HG03558 (cell line): ENCODE results near the gene EGR2.
A peak's percentile ranks its signal among the peaks of the same experiment; 100 is the strongest.

ENCODE experiments used
- ATAC-seq: cut with Tn5 transposase; IDR thresholded peaks from one replicate; pipeline ENCODE4 v1.9.1; 2021; ENCODE audit warnings: moderate number of reproducible peaks; ENCODE audit not compliant: unreplicated experiment; ENCODE audit errors: extremely low read depth

Gene EGR2

GRCh38 chr10:62819141-62819920 lies 3.2 kb upstream of the EGR2 start:
- no peak for ATAC-seq

DNA sequence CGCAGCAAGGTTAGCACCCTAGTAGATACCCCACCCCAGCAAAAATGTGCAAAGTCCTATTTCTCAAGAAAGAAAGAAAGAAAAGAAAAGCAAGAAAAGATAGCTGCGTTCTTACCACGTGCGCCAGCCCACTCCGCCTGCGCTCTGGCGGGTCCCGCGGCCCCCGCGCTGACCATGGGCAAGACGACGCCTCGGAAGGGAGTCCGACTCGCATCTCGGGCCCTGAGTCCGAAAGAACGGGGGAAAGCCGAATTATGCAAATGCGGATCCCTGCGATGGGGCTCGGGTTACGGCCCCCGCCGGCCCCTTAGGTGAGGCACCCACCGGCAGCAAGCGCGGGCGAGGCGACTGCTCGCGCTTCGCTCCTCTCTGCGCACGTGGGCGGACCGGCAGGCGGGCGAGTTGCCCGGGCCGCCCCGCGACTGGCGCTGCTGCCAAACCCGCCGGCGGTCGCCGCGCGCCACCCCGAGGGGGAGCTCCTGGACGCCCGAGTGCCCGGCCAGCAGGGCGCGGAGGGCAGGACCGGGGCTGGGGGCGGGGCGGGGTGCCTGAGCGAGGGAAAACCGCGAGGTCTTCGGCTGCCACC lies 2.4 kb upstream of the EGR2 start:
- ATAC-seq = no peak

DNA sequence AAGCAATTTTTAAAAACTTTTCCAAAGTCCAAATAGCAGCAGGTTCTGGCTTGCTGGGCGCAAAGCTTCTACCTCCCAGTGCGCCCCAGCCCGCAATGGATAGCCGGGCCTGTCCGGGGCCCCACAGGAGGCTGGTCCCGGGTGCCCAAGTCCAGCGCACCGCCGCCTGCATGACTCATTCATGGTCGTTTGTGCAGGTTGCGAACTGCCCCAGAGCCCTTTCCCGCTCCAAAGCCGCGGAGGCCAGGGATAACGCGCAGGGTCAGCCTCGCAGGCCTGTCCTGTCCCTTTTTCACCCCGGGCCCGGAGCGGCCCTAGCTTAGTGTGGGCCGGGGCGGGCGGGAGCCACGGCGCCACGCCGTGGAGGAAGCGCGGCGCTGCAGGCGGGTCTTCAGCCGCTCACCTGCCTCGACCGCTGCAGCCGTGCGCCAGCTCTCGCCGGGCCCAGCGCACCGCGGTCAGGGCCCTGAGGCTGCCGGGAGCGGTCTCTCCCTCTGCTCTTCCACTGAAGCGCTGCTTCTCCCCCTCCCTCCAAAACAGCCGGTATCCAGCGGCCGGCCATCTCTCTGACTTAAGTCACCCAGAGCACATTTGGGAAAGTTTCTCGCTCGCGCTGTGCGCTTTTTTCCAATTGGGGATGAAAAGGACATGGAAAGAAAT lies 1.7 kb upstream of the EGR2 start:
- peak; percentile 19 for ATAC-seq

GRCh38 chr10:62817121-62817765 lies 1.1 kb upstream of the EGR2 start:
- no peak for ATAC-seq

DNA sequence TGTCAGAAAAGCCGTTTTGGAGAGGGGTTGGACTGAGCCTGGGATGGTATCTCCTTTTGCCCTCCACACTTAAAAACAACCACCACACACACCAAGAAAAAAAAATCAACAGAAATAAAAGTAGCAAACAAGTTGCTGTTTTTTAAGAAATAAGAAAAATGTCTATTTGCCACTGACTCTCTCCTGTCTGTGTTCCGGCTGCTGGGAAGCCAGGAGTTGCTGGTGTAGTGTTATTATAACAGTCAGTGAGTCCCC lies 163 bp downstream of the EGR2 start:
- ATAC-seq = no peak

GRCh38 chr10:62815381-62816075 lies 638 bp downstream of the EGR2 start:
- no peak for ATAC-seq

DNA sequence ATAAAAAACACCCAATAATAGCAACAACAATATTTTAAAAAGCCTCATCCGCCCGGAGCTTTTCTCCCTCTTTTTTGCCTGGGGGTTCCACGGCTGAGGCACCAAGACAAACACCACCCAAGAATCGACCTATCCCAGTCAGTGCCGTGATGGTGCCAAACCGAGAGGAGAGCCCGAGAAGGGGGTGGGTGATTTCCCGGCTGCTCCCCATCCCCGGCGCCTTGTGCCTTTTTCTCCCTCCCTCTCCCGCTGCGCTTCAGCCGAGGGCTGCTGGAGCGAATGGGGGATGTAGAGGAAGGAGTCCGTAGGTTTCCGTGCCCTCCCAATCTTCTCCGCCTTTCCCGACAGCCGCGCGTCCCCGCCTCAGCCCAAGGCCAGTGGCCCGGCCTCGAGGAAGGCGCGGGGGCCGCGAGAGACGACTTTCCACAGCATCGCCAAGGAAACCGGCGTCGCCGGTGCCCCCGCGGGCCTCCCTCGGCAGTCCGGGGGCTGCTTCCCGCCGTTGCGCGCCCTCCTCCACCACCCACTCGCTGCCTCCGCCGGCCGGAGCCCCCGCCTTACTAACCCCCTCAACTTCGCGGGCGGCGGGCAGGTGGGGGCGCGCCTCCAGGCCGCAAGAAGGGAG lies 1.3 kb downstream of the EGR2 start:
- no peak for ATAC-seq

GRCh38 chr10:62813981-62814380 lies 2.2 kb downstream of the EGR2 start:
- no peak for ATAC-seq

DNA sequence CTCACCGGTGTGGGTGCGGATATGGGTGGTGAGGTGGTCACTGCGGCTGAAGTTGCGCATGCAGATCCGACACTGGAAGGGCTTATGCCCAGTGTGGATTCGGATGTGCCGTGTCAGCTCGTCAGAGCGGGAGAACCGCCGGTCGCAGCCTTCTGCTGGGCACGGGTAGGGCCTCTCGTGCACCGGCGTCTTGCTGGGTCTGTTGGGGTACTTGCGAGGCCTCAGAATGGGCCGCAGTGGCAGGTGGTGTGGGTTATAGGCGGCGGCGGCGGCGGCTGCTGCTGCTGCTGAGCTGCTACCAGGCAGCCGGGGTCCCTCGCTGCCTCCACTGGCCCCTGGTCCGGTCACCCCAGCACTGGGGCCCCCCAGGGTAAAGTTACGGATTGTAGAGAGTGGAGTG lies 2.7 kb downstream of the EGR2 start:
- no peak for ATAC-seq

DNA sequence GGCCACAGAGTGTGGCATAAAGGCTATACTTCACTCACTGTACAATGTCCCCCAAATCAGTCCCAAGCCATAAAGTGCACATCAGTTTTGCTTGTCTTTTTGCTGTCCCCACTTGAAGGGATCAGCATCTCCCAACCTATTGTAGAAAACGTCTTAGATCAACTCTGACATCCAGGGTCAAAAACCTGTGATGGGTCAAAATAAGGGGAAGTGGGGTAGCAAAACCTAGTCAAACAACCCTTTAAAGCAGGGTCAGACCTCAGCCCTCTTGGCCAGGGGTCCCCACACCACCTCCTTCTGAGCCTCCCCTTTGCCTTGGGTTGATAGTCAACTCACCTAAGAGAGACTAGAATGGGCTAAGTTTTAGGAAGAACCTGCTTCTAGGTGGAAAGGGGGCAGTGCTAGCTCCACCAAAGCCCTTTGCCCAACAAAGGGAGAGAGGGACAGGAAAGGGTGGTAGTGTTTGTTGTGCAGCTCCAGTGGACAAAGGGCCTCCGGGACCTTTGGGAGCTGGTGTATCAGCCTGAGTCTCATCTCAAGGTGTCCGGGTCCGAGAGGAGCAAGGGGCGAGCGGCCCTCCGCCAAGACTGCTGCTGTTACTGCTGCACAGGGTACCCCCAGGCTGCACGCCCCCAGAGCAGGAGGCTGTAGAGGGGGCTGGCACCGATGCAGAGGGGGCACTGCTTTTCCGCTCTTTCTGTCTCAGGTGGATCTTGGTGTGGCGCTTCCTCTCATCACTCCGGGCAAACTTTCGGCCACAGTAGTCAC lies 3.3 kb downstream of the EGR2 start:
- no peak for ATAC-seq

- ATAC-seq = peak; percentile 33
Observed at GRCh38 chr10:62811159-62811875, 4.8 kb downstream of the EGR2 start.

- ATAC-seq = no peak
Observed at GRCh38 chr10:62810156-62810902, 5.8 kb downstream of the EGR2 start.

DNA sequence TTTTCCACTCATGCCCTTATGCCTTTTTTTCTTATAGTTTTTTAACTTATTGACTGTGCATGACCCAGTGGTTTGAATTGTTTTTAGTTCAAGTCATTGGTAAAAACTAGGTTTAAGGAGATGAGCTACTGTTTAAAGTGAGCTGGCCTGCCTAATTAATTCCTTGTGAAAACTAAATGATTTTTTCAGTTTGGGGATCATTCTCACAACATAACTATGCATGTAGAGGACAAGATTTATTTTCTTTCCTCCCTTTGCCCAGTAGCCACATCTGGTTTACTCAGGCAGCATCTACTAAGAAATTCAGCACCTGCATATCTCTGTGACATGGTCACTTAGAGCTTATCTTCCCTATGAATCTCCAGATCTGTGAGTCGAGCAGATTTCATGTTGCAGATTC lies 9.9 kb downstream of the EGR2 start:
- ATAC-seq = no peak

DNA sequence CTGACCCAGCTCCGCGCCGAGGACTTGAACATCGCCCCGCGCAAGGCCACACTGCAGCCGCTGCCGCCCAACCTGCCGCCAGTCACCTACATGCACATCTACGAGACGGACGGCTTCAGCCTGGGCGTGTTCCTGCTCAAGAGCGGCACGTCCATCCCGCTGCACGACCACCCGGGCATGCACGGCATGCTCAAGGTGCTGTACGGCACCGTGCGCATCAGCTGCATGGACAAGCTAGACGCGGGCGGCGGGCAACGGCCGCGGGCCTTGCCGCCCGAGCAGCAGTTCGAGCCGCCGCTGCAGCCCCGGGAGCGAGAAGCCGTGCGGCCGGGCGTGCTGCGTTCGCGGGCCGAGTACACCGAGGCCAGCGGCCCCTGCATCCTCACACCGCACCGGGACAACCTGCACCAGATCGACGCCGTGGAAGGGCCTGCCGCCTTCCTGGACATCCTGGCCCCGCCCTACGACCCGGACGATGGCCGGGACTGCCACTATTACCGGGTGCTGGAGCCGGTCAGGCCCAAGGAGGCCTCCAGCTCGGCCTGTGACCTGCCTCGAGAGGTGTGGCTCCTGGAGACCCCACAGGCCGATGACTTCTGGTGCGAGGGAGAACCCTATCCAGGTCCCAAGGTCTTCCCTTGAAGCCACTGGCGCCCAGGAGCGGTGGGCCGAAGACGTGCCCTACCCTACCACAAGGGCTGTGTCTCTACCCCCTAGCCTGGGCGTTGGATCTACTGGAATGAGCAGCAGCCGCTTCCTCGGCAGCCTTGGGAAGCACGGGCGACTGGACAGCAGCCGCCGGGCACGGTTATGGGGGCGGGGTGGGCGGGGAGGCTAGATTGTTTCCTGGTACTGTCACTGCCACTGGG lies 10.7 kb downstream of the EGR2 start:
- ATAC-seq = peak; percentile 10

DNA sequence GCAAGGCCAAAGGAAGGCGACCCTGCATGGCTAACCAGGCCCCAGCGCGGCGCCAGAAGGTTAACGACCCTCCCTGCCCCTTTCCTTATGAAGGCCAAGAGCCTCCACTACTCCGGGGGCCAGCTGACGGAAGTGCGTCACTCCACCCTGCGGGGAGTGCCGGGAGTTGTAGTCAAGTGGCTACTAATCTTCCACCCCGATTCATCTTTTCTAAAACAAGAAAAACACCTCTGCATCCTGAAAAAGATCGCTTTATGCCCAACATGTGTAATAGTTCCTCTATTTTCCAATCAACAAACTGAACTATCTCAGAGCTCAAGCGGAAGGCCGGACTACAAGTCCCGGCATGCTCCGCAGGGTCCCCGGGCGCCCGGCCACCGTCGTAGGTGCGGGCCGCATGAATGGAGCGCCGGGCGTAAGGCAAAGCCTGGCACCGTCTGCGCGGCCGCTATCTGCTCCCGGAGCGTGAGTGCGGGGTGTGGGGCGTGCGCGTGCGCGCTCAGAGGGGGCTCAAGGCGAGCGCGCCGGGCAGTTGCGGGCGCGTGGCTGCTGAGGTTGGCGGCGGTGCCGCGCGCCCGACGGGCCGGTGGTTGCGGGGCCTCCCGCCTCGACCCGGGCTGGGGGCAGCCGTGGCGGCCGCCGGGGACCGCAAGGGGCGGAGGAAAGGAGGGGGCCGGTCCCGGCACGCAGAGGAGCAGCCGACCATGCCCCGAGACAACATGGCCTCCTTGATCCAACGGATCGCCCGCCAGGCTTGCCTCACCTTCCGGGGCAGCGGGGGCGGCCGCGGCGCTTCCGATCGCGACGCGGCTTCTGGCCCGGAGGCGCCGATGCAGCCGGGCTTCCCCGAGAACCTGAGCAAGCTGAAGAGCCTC lies 11.6 kb downstream of the EGR2 start, which contains the start of gene ADO:
Gene ADO, plus strand, starts transcription at position 365 of the 875 bp plus-strand sequence. Its CDS starts 340 bp downstream, at position 705.
- peak; percentile 74 for ATAC-seq

- ATAC-seq = no peak
Observed at GRCh38 chr10:62803724-62804355, 12.3 kb downstream of the EGR2 start.
